BJ (cell line): ENCODE results near the gene FAM151A. TPM values are rescaled to one million over a fixed set of nuclear protein-coding genes. Genes with fewer than 3 reads are reported as not detected.

Source experiments
- CTCF ChIA-PET: fragments of 350-600 bp; formaldehyde crosslinking; extraction: SDS; loops from one replicate; lab custom pipeline; 2021; ENCODE audit warnings: antibody characterized with exemption, inconsistent platforms; lab: Yijun Ruan, JAX
- POLR2A ChIA-PET: fragments of 300-600 bp; sonication (Branson Sonifier 250); formaldehyde crosslinking; extraction: SDS; loops from one replicate; lab custom pipeline; 2021; ENCODE audit warnings: antibody characterized with exemption; lab: Charles Lee
- DNase-seq: peaks from one replicate; pipeline ENCODE4 v3.0.0-alpha.2; 2011; ENCODE audit warnings: low read depth
- H3K27me3 ChIP-seq: 2 replicates; pipeline ENCODE4 v1.6.0; 2011; ENCODE audit warnings: low read length; ENCODE audit not compliant: control insufficient read depth, insufficient read depth
- H3K36me3 ChIP-seq: 2 replicates; pipeline ENCODE4 v1.5.1; 2011; ENCODE audit warnings: low read length; ENCODE audit not compliant: control insufficient read depth, insufficient read depth
- H3K4me3 ChIP-seq: 2 replicates; pipeline ENCODE4 v1.5.1; 2011; ENCODE audit warnings: low read depth, mild to moderate bottlenecking, control low read depth, low read length
- CTCF ChIP-seq: IDR thresholded peaks from 2 replicates; pipeline ENCODE4 v1.5.1; 2011; ENCODE audit warnings: low read depth, mild to moderate bottlenecking, control low read depth, inconsistent platforms, low read length, moderate library complexity; ENCODE audit not compliant: insufficient read depth
- polyA plus RNA-seq: library from polyadenylated mRNA; depleted of rRNA; stranded (reverse); fragments of >200 nt; gene quantifications from 2 replicates; pipeline ENCODE4 v1.2.3, GENCODE V29; 2011

Gene FAM151A
- polyA plus RNA-seq, 1 experiment = not detected

GRCh38 chr1:54604572-54605370 is 18.6 kb downstream of the FAM151A start:
- POLR2A ChIA-PET = no interaction called here

GRCh38 chr1:54604051-54604450 is 19.3 kb downstream of the FAM151A start:
- Histone ChIP-seq H3K36me3 (no peaks in the 10 kb centered on the region), H3K27me3 (no peaks in the 10 kb centered on the region), H3K4me3 (no peak overlapping the region)
- TF ChIP-seq CTCF = no peak
- ChIA-PET POLR2A (no interaction called here), CTCF (interaction anchor here (1.1 kb wide), 1 partner anchor 17 kb away, joined by 3 read pairs; no protein-coding TSS in a partner anchor)
- DNase-seq = no peak

More at GRCh38 chr1:54604572-54605370, 18.6 kb downstream of the FAM151A start:
- no peak overlapping the region for H3K4me3 ChIP-seq
- CTCF ChIA-PET = interaction anchor here (1.1 kb wide), 1 partner anchor 18 kb away, joined by 3 read pairs; no protein-coding TSS in a partner anchor
- H3K27me3 ChIP-seq = no peaks in the 10 kb centered on the region
- no peak for TF ChIP-seq CTCF
- H3K36me3 ChIP-seq = no peaks in the 10 kb centered on the region
- DNase-seq = no peak

GRCh38 chr1:54603241-54603640 is 20.1 kb downstream of the FAM151A start:
- no peaks in the 10 kb centered on the region for H3K36me3 ChIP-seq
- CTCF ChIA-PET = no interaction called here
- POLR2A ChIA-PET = interaction anchor here (0.6 kb wide), 1 partner anchor 443 kb away, joined by 4 read pairs; no protein-coding TSS in a partner anchor
- no peak for DNase-seq
- no peaks in the 10 kb centered on the region for H3K27me3 ChIP-seq
- no peak overlapping the region for H3K4me3 ChIP-seq
- no peak for TF ChIP-seq CTCF

- no peak for TF ChIP-seq CTCF
- no peaks in the 10 kb centered on the region for H3K27me3 ChIP-seq
- DNase-seq = no peak
- no peaks in the 10 kb centered on the region for H3K36me3 ChIP-seq
- no peak overlapping the region for H3K4me3 ChIP-seq
- CTCF ChIA-PET = no interaction called here
- POLR2A ChIA-PET = no interaction called here
These were observed 20.8 kb downstream of the FAM151A start for GRCh38 chr1:54602554-54602953.

- POLR2A ChIA-PET = no interaction called here
- no peak for DNase-seq
- no peaks in the 10 kb centered on the region for H3K36me3 ChIP-seq
- no peak overlapping the region for H3K4me3 ChIP-seq
- no peaks in the 10 kb centered on the region for H3K27me3 ChIP-seq
- CTCF ChIA-PET = no interaction called here
- no peak for TF ChIP-seq CTCF
These were observed 21.6 kb downstream of the FAM151A start for GRCh38 chr1:54601730-54602129.
